ENCODE measurements around the gene ADD1.
A peak's percentile ranks its signal among the peaks of the same experiment; 100 is the strongest.

The ADD1 gene

GRCh38 chr4:2843263-2843940 lies at the start of gene ADD1:
Gene ADD1 (plus strand): TSS chr4:2843844. CDS start chr4:2875916, 32,072 bp downstream.
- peak; percentile 66 to 85 for DNase-seq

GRCh38 chr4:2794486-2795299 lies 49.0 kb upstream of the ADD1 start:
- peak in 1 of 2 experiments; percentile 51 for DNase-seq

GRCh38 chr4:2795300-2795892 lies 48.2 kb upstream of the ADD1 start:
- DNase-seq = no peak

- DNase-seq = peak in 1 of 2 experiments; percentile 26
Measured at GRCh38 chr4:2795893-2796848, 47.5 kb upstream of the ADD1 start.

- no peak for DNase-seq
Measured at GRCh38 chr4:2796849-2797544, 46.6 kb upstream of the ADD1 start.

GRCh38 chr4:2797545-2798305 lies 45.9 kb upstream of the ADD1 start:
- DNase-seq = no peak

- DNase-seq = peak in 1 of 2 experiments; percentile 23
Measured at GRCh38 chr4:2798399-2799223, 45.0 kb upstream of the ADD1 start.

GRCh38 chr4:2799224-2799911 lies 44.3 kb upstream of the ADD1 start:
- DNase-seq = no peak

GRCh38 chr4:2799971-2800690 lies 43.5 kb upstream of the ADD1 start:
- DNase-seq = no peak

- DNase-seq = no peak
Measured at GRCh38 chr4:2800691-2801596, 42.7 kb upstream of the ADD1 start.

- DNase-seq = no peak
Measured at GRCh38 chr4:2802618-2803531, 40.8 kb upstream of the ADD1 start.

GRCh38 chr4:2803624-2804448 lies 39.8 kb upstream of the ADD1 start:
- DNase-seq = no peak

GRCh38 chr4:2804449-2804972 lies 39.1 kb upstream of the ADD1 start:
- DNase-seq = no peak

GRCh38 chr4:2804973-2805501 lies 38.6 kb upstream of the ADD1 start:
- DNase-seq = no peak

- DNase-seq = no peak
Measured at GRCh38 chr4:2805712-2806389, 37.8 kb upstream of the ADD1 start.
